Measurements from ENCODE around the gene CASP9.
"Not testable (repeated sequence)": the region's sequence is repeated elsewhere in the genome, so short reads cannot be mapped to it uniquely, and the experiment has no call there.

Gene CASP9

DNA sequence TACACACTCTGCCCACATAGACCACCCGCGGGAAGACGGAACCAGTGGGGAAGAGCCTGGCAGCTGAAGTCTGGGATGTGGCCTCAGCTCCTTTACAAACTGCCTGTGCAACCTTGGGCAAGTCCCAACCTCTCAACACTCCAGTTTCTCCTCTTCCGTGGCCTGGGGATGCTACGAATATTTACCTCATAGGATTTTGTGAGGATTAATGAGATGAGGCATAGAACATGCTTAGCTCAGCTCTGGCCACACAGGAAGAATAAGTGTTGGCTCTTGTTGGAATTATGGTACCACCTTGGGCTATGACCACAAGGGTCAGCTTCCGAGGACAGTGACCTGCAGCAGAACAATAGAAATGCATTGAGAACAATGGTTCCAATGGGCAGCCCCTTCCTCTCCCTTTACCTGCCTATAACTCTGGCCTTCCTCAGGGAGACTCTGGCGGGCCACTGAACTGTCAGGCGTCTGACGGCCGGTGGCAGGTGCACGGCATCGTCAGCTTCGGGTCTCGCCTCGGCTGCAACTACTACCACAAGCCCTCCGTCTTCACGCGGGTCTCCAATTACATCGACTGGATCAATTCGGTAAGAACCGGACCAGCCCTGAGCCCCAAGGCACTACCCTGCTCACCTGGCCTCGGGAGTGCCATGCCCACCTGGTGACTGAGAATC, 56.9 kb downstream of the CASP9 start:
- DNase-seq = not testable (repeated sequence)

DNA sequence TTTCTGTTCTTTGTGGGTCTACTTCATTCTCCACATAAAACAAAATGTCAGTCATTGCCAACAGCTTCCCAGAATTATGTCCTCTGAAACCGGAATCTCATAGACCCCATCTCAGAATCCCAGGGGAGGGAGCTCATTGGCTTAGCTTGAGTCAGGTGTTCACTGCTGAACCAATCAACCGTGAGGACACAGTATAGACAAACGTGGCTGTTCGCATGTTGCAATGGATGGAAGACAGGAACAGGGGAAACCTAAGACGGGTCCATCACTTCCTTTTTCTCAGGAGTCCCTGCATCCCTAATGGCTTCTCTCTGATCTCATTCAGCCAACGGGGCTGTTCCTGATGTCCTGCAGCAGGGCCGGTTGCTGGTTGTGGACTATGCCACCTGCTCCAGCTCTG, 58.3 kb downstream of the CASP9 start:
- DNase-seq = no peak

DNA sequence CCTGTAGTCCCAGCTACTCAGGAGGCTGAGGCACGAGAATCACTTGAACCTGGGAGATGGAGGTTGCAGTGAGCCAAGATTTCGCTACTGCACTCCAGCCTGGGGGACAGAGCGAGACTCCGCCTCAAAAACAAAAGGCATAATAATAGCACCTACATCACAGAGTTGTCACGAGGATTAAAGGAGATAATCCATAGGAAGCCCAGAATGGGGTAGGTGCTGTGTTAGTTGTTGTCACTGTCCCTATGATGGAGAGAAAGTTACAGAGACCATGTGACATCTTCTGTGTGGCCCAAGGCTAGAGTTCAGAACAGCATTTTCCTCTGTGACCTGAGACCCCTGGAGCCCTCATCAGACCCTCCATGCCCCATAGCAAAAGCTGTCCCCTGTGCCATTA, 60.1 kb downstream of the CASP9 start:
- not testable (repeated sequence) for DNase-seq

DNA sequence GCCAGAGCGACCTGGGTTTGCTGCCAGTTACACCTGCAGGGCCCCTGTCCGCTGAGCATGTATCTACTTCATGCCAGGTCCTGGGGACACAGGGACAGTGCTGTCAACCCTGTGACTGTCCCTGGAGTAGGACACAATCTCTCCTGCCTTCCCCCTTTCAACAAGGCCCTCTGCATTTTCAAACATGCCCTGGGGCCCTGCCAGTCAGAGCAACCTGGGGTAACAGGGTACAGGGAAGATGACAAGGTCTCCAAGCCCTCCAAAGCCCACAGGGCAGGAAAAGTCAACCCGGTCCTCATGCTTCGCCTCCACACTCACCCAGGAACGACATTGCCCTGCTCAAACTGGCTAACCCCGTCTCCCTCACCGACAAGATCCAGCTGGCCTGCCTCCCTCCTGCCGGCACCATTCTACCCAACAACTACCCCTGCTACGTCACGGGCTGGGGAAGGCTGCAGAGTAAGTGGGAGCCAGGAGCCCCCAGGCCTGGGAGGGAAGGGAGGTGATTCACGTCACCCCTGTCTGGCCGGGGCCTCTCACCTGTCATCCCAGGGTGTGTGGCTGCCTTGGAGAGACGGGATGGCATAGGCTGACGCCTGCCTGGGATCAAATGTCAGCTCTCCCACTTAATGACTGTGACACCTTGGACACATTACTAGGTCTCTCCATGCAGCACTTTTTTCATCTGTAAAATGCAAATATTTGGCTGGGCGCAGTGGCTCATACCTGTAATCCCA, 60.8 kb downstream of the CASP9 start:
- not testable (repeated sequence) for DNase-seq

DNA sequence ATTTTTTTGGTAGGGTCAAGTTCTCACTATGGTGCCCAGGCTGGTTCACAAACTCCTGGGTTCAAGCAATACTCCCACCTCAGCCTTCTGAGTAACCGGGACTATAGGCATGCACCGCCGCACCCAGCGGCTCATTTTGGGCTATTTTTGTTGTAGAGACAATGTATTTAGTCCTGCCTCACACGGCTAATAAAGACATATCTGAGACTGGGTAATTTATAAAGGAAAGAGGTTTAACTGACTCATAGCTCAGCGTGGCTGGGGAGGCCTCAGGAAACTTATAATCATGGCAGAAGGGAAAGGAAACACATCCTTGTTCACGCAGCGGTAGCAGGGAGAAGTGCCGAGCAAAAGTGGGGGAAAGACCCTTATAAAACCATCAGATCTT, 63.3 kb downstream of the CASP9 start:
- DNase-seq = no peak

DNA sequence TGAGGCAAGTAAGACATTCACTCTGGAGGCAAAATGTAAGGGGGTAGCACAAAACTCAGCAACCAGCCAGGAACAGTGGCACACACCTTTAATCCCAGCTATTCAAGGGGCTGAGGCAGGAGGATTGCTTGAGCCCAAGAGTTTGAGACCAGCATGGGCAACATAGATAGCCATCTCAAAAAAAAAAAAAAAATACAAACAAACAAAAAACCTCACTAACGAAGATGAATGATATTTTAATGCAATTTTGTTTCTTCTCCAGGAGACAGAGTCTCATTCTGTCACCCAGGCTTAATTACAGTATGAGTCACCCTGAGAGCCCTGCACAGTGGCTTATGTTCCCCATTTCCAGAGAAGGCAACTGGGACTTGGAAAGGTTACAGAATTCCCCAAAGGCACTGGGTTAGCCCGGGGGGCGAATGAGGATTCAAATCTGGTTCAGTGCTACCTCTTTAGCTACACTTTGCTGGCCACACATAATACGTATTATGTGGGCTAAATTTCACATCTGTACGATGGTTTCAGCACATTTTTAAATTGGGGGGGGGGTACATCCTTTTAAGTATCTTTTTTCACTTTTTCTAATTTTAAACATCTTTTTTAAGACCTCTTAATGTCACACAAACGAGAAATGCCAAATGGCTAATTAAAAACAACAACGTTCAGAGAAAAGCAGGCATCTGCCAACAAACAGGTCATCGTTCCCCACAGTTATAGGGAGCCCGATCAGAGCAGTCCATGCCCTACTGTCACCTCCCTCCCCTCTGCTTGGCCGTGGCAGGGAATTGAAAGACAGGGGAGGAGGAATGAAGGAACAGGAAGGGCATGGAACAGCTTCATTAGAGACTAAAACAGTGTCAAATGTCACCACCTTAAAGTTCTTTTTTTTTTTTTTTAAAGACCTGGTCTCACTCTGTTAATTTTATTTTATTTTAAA, 64.0 kb downstream of the CASP9 start:
- no peak for DNase-seq

DNA sequence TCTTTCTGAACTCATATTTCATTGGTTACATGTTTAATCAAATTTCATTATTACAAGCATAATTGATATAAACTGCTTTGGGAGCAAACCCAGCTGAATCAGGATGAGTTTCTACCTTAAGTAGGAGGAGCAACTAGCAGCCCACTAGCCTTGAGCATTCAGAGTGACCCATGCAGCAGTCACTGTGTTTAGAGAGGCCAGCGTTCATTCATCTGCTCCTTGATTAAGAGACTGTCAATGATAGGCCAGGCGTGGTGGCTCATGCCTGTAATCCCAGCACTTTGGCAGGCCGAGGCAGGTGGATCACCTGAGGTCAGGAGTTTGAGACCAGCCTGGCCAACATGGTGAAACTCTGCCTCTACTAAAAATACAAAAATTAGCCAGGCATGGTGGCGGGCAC, 65.6 kb downstream of the CASP9 start:
- not testable (repeated sequence) for DNase-seq

DNA sequence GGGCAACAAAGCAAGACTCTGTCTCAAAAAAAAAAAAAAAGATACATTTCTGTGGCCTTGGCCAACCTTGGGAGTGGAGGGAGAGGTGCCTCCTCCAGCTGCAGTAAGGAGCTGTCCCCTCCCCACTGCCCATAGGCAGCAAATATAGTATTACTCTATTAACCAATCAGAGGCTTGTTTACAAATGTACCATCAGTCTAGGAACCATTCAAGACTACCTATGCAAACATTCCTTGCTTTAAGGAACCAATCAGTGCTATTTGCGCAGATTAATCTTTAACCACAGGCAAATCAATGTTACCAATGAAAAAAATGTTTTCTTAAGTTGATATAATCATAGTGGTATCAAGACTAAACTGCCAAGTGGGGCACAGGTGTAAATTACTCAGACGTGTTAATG, 66.4 kb downstream of the CASP9 start:
- no peak for DNase-seq

DNA sequence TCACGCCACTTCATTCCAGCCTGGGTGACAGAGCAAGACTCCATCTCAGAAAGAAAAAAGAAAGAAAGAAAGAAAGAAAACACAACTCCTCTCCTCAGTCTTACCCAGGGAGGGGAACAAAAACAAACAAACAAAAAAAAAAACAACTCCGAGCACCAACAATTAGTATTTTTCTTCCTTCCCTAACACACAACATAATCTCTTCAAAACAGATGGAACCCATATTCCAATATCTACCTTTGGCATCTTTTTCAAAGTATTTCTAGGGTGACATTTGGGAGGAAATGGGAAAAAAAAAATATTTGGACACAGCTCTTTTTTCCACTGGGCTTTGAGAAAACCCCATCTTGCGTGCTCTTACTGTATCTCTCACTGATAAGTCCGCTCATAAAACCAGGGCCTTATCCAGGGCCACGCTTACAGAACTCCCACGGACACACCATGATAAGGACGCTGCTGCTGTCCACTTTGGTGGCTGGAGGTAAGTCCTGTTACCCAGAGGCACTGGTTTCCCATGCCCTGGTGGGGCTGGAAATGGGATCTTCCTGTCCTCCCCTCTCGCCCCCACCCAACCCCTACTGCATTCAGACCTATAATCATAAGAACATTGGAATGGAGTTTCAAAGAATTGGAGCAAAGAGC, 67.6 kb downstream of the CASP9 start, which contains the start of gene CELA2A:
TSS of gene CELA2A (plus strand) at position 420 of the 642 bp plus-strand sequence. CDS start at position 442, 22 bp downstream.
- no peak for DNase-seq

DNA sequence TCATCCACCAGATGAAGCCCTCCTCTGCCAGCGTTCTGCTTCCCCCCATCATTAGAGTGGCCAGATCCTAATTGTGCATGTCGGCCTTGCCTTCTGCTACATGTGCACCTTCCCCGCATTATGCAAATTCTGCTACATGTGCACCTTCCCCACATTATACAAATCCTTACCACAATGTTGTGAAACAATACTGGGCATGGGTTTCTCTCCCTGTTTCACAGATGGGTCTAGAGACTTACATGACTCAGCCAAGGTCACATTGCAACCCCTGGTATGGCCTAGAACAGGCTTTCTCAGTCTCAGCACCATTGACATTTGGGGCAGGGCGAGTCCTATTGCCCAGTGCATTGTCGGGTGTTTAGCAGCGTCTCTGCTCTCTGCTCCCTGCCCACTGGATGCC, 68.5 kb downstream of the CASP9 start:
- no peak for DNase-seq

DNA sequence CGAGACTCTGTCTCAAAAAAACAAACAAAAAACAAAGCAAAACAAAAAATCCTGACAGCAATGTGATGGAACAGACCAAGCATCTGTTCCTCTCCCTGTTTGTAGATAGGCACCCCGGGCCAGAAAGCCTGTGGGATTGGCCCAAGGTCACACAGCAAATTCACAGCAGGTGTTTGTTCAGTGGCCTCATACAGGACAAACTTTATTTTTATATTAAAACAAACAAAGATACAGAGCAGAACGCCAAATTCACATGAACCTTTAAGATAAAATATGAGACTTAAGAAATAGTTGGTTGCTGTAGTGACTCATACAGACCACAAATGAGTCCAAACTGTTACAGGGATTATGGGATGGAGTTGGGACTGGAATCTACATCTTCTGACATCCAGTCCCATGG, 69.8 kb downstream of the CASP9 start:
- DNase-seq = no peak

DNA sequence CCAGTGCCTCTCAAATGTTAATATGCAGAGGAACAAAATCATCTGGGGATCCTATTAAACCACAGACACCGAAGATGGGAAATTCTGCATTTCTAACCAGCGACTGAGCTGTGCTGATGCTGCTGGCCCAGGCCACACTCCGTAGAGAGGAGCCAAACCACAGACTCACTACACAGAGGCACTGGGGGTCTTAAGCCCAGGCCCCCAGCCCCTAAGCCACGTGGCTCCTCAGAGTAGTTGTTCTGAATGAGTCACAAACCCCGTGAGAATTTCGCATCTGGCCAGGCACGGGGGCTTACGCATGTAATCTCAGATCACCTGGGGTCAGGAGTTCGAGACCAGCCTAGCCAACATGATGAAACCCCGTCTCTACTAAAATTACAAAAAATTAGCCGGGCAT, 70.3 kb downstream of the CASP9 start:
- DNase-seq = no peak

DNA sequence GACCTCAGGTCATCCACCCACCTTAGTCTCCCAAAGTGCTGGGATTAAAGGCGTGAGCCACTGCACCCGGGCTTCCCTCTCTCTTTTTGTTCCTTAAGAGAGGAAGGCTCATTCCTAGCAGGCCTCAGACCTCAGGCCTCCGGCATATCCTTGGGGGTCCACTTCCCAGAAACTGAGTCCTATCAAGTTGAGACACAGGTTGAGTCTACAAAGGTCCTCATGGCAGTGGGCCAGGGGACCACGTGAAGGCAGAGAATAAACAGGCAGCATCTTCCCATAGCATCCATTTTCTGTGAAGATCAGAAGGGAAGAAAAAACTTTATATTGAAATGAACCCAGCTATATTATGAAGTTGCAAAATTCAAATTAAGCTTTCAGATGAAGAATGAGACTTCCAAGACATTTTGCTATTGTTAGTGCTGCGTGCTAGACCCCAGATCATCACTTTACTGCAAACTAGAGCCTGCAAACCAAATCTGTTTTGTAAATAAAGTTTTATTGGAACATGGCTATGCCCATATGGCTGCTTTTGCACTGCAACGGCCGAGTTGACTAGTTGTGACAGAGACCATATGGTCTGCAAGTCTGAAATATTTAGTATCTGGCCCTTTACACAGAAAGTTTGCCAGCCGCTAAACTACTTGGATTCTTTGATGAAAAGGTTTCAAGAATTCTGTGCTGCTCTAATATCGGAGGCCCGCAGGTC, 71.0 kb downstream of the CASP9 start:
- no peak for DNase-seq

DNA sequence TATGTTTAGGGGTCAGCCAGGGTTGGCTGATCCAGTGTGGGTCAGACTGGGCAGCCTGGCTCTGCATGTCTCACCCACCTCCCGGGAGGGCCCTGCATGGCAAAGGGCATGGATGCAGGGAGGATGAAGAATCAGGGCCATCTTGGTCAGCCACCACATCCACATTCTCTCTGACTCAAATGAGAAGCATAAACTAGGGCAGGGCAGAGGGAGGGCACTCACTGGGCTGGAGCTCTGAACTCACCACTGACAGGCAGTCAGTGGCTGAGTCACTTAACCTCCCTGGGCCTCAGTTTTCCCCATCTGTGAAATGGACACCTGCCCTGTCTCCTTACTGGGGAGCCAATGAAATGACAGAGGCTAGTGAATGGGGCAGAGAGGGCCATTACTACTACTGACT, 71.8 kb downstream of the CASP9 start:
- no peak for DNase-seq

DNA sequence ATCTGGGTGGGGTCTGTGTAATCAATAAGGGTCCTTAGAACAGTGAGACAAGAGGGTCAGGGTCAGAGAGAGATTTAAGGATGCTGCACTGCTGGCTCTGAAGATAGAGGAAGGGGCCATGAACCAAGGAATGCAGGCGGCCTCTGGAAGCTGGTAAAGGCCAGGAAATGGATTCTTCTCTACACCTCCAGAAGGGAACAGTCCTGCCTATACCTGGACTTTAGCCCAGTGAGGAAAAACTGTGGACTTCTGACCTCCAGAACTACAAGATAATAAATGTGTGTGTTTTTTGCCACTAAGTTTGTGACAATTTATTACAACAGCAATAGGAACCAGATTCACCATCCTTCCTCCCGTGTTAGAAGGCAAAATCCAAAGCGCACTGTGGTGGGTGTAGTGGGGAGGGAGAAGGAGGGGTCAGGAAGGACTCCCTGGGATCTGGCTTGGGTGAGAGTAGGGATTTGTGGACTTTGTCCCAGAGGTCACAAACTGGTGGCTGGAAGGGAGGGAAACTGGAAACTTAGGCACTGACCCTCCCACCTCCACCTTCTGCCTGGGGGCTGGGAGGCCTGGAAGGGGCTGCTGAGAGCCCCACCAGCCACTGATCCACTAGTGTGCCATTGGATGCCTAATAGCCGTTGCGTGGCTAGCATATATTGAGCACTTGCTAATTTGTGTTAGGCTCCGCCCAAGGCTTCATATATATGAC, 72.8 kb downstream of the CASP9 start:
- DNase-seq = no peak

DNA sequence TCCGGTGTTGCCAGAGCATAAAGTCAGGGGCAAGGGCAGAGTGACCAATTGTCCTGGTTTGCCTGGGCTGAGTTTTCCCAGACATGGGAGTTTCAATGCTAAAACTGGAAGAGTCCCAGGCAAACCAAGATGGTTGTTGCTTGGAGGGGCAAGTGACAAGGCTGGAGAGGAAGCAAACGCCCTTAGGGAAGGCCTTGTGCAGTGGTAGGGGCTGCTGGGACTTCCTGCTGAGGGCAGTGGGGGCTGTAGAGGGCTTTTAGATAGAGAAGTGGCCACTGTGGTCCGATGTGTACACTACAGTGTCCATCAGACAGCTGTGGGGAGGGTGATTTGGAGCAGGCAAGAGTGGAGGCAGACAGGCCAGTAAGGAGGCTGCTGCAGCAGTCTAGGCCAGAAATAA, 74.4 kb downstream of the CASP9 start:
- DNase-seq = no peak

DNA sequence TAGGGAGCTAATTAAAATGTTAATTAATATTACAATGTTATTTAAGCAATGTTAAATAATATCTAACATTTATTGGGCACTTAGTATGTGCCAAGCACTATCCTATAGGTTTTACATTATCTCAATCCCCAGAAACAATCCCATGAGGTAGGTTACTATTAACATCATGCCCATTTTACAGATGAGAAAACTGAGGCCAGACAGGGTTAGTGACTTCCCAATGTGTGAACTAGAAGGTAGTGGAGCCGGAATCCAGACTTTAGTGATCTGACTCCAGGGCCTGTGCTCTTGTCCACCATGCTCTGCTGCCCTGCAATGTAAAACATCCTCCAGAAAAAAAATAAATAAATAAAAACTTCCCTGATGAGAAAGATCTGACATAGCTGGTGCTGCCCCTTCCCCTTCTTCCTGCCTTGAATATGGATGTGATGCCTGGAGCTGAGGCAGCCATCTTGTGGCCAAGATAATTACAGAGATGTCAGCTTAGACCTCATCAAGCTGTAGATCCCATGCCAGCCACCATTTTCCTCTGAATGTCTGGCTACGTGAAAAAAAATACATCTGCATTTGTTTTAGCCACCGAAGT, 75.0 kb downstream of the CASP9 start:
- no peak for DNase-seq

DNA sequence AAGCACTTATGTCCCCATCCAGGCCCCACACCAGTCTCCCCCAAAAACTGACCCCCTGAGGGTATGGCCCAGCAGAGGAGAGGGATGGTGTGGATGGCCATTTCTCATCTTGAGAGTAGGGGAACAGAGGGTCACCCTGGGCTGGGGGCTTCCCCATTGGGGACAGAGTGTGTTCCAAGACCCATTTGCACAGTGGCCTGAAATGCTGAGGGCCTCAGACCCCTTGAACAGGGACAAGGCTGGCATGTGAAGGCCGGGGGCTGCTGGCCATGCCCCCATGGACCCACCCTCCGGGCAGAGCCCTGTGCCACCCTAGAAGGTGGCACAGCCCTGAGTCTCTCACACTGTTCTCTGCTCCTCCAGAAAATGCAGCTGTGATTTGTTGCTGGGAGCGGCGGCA, 77.8 kb downstream of the CASP9 start:
- no peak for DNase-seq

DNA sequence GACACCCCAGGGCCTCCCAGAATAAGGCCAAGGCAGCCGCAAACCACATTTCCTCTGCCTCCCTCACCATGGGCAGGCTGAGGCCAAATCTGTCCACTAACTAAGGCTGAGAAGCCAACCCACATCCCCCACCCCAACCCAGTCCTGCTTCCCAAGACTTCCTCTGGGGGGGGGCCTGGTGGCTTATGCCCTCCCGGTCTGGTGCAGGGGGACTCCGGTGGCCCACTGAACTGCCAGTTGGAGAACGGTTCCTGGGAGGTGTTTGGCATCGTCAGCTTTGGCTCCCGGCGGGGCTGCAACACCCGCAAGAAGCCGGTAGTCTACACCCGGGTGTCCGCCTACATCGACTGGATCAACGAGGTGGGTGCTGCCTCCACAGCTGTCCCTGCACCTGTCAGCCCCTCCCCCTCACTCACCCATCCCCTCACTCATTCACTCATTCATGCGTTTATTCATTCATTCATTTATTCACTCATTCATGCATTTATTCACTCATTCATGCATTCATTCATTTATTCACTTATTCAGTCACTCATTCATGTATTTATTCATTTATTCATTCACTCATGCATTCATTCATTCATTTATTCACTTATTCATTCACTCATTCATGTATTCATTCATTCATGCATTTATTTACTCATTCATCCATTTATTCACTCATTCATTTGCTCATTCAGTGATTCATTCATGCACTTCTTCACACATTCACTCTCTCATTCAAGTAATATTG, 78.5 kb downstream of the CASP9 start:
- no peak for DNase-seq

Data from stimulated activated CD4-positive, alpha-beta T cell treated with anti-CD3 and anti-CD28 coated beads, Interleukin-2, amount 100 ng/mL, for 24 hours (primary cell).